ENCODE measurements around the gene RNF223. TPM values are rescaled to one million over a fixed set of nuclear protein-coding genes. Genes with fewer than 3 reads are reported as not detected.

Gene RNF223
- total and polyA plus RNA-seq, 4 donors = 0.14 TPM; not detected in 3

GRCh38 chr1:1120096-1120495 is 46.0 kb upstream of the RNF223 start:
- Histone ChIP-seq H3K4me3 (ENCODE audit: low read depth in 1 of 3, low read length in 3 of 3) (no peak overlapping the region), H3K4me1 (ENCODE audit: control insufficient read depth in 4 of 4, insufficient read depth in 4 of 4, low read length in 3 of 4) (peaks cover 9 to 34% (median 23%) of the 10 kb centered on the region in 4 donors), H3K27me3 (ENCODE audit: control insufficient read depth in 4 of 4, insufficient read depth in 4 of 4, low read length in 3 of 4) (no peaks in the 10 kb centered on the region), H3K9me3 (ENCODE audit: control insufficient read depth in 4 of 4, low read length in 3 of 4) (no peaks in the 10 kb centered on the region), H3K9ac (ENCODE audit: low read depth in 1 of 2, low read length in 2 of 2) (no peak overlapping the region), H3K36me3 (ENCODE audit: control insufficient read depth in 4 of 4, insufficient read depth in 3 of 4, low read depth in 1 of 4, low read length in 3 of 4) (no peaks in the 10 kb centered on the region), H3K27ac (ENCODE audit: low read depth in 1 of 2, low read length in 2 of 2) (no peak overlapping the region)
- TF ChIP-seq YY1 (IDR thresholded peaks at IDR 0.05) (no peak), EGR1 (IDR thresholded peaks at IDR 0.05; ENCODE audit: low read depth in 2 of 2) (no peak), TAF1 (conservative IDR thresholded peaks at IDR 0.05) (no peak), GABPA (IDR thresholded peaks at IDR 0.05 in 1 of 2, conservative IDR thresholded peaks at IDR 0.05 in 1 of 2) (no peak), RAD21 (IDR thresholded peaks at IDR 0.05) (no peak), JUND (IDR thresholded peaks at IDR 0.05) (no peak), SP1 (IDR thresholded peaks at IDR 0.05) (no peak)
- 73% methylated on average over 16 of the region's 16 CpGs for WGBS
- DNase-seq (ENCODE audit: low spot score) = no peak

DNA sequence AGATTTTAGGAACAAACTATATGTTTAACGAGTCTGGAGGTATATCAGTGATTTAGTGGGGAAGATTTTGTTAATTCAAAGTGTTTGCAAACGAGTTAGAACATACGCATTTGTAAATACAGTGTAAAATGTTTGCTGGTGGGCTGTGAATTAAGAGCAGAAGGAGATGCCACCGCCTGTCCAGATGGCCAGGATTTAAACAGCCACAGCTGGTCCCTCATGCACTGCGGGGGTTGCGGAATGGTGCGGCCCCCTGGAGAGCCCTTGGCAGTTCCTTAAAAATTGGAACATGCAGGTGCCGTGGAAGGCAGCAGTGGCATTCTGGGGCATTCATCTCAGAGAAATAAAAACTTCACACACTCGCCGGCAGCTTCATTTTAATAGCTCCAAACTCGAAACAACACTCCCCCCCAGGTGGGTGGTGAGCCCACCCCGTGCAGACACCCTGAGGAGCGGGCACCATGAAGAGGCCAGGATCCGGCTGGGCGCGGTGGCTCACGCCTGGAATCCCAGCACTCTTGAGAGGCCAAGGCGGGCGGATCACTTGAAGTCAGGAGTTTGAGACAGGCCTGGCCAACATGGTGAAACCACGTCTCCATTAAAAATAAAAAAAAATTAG is 45.3 kb upstream of the RNF223 start:
- H3K27ac ChIP-seq (ENCODE audit: low read depth in 1 of 2, low read length in 2 of 2) = no peak overlapping the region
- no peaks in the 10 kb centered on the region for H3K27me3 ChIP-seq (ENCODE audit: control insufficient read depth in 4 of 4, insufficient read depth in 4 of 4, low read length in 3 of 4)
- no peaks in the 10 kb centered on the region for H3K9me3 ChIP-seq (ENCODE audit: control insufficient read depth in 4 of 4, low read length in 3 of 4)
- no peak for DNase-seq (ENCODE audit: low spot score)
- H3K9ac ChIP-seq (ENCODE audit: low read depth in 1 of 2, low read length in 2 of 2) = no peak overlapping the region
- H3K4me1 ChIP-seq (ENCODE audit: control insufficient read depth in 4 of 4, insufficient read depth in 4 of 4, low read length in 3 of 4) = peaks cover 7 to 30% (median 18%) of the 10 kb centered on the region in 4 donors
- no peak for TF ChIP-seq EGR1 (IDR thresholded peaks at IDR 0.05; ENCODE audit: low read depth in 2 of 2)
- TF ChIP-seq, protein P1, sequence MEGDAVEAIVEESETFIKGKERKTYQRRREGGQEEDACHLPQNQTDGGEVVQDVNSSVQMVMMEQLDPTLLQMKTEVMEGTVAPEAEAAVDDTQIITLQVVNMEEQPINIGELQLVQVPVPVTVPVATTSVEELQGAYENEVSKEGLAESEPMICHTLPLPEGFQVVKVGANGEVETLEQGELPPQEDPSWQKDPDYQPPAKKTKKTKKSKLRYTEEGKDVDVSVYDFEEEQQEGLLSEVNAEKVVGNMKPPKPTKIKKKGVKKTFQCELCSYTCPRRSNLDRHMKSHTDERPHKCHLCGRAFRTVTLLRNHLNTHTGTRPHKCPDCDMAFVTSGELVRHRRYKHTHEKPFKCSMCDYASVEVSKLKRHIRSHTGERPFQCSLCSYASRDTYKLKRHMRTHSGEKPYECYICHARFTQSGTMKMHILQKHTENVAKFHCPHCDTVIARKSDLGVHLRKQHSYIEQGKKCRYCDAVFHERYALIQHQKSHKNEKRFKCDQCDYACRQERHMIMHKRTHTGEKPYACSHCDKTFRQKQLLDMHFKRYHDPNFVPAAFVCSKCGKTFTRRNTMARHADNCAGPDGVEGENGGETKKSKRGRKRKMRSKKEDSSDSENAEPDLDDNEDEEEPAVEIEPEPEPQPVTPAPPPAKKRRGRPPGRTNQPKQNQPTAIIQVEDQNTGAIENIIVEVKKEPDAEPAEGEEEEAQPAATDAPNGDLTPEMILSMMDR (IDR thresholded peaks at IDR 0.05; ENCODE audit: low read depth, low read length, missing input control) = no peak
- no peak for TF ChIP-seq RXRA (IDR thresholded peaks at IDR 0.05)
- TF ChIP-seq HNF4A (conservative IDR thresholded peaks at IDR 0.05) = no peak
- TF ChIP-seq HNF4G (IDR thresholded peaks at IDR 0.05) = no peak
- TF ChIP-seq JUND (IDR thresholded peaks at IDR 0.05) = no peak
- no peak for TF ChIP-seq GABPA (IDR thresholded peaks at IDR 0.05 in 1 of 2, conservative IDR thresholded peaks at IDR 0.05 in 1 of 2)
- no peak for TF ChIP-seq ZBTB33 (IDR thresholded peaks at IDR 0.05)
- TF ChIP-seq FOXA1 (IDR thresholded peaks at IDR 0.05) = no peak
- TF ChIP-seq NR2F2 (IDR thresholded peaks at IDR 0.05) = no peak
- TF ChIP-seq, protein P2, sequence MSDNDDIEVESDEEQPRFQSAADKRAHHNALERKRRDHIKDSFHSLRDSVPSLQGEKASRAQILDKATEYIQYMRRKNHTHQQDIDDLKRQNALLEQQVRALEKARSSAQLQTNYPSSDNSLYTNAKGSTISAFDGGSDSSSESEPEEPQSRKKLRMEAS (IDR thresholded peaks at IDR 0.05) = no peak
- TF ChIP-seq YY1 (IDR thresholded peaks at IDR 0.05) = no peak
- no peak for TF ChIP-seq TAF1 (conservative IDR thresholded peaks at IDR 0.05)
- no peak for TF ChIP-seq RAD21 (IDR thresholded peaks at IDR 0.05)
- TF ChIP-seq, protein P3, sequence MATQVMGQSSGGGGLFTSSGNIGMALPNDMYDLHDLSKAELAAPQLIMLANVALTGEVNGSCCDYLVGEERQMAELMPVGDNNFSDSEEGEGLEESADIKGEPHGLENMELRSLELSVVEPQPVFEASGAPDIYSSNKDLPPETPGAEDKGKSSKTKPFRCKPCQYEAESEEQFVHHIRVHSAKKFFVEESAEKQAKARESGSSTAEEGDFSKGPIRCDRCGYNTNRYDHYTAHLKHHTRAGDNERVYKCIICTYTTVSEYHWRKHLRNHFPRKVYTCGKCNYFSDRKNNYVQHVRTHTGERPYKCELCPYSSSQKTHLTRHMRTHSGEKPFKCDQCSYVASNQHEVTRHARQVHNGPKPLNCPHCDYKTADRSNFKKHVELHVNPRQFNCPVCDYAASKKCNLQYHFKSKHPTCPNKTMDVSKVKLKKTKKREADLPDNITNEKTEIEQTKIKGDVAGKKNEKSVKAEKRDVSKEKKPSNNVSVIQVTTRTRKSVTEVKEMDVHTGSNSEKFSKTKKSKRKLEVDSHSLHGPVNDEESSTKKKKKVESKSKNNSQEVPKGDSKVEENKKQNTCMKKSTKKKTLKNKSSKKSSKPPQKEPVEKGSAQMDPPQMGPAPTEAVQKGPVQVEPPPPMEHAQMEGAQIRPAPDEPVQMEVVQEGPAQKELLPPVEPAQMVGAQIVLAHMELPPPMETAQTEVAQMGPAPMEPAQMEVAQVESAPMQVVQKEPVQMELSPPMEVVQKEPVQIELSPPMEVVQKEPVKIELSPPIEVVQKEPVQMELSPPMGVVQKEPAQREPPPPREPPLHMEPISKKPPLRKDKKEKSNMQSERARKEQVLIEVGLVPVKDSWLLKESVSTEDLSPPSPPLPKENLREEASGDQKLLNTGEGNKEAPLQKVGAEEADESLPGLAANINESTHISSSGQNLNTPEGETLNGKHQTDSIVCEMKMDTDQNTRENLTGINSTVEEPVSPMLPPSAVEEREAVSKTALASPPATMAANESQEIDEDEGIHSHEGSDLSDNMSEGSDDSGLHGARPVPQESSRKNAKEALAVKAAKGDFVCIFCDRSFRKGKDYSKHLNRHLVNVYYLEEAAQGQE (IDR thresholded peaks at IDR 0.05) = no peak
- no peak for TF ChIP-seq SP1 (IDR thresholded peaks at IDR 0.05)
- no peak for TF ChIP-seq ATF3 (IDR thresholded peaks at IDR 0.05)
- no peak for TF ChIP-seq FOXA2 (IDR thresholded peaks at IDR 0.05)
- no peaks in the 10 kb centered on the region for H3K36me3 ChIP-seq (ENCODE audit: control insufficient read depth in 4 of 4, insufficient read depth in 3 of 4, low read depth in 1 of 4, low read length in 3 of 4)
- WGBS = 82% methylated on average over 20 of the region's 20 CpGs
- no peak overlapping the region for H3K4me3 ChIP-seq (ENCODE audit: low read depth in 1 of 3, low read length in 3 of 3)

Data from liver (tissue), 9 donors.